Stimulated activated CD8-positive, alpha-beta memory T cell treated with anti-CD3 and anti-CD28 coated beads, Interleukin-4, amount 100 ng/mL, for 48 hours (primary cell): ENCODE measurements around the gene CEP164.
"Not testable (repeated sequence)": the region's sequence is repeated elsewhere in the genome, so short reads cannot be mapped to it uniquely, and the experiment has no call there.

Experiments
- DNase-seq: peaks from one replicate; pipeline ENCODE4 v3.0.0-alpha.2; 2020

CEP164 gene

GRCh38 chr11:117309310-117309709 is 18.3 kb upstream of the CEP164 start:
- no peak for DNase-seq

- DNase-seq = no peak
These were observed 14.6 kb upstream of the CEP164 start for GRCh38 chr11:117313091-117313490.

- no peak for DNase-seq
These were observed 13.6 kb upstream of the CEP164 start for GRCh38 chr11:117313828-117314768.

- DNase-seq = no peak
These were observed 12.8 kb upstream of the CEP164 start for GRCh38 chr11:117314840-117315239.

GRCh38 chr11:117315285-117316196 is 12.1 kb upstream of the CEP164 start:
- peak; percentile 32 for DNase-seq

GRCh38 chr11:117316197-117316961 is 11.3 kb upstream of the CEP164 start, which contains the start of gene BACE1:
TSS of gene BACE1 (minus strand) at chr11:117316256. CDS start at chr11:117315795, 461 bp downstream.
- DNase-seq = peak; percentile 43

GRCh38 chr11:117318738-117319137 is 8.9 kb upstream of the CEP164 start:
- no peak for DNase-seq

- no peak for DNase-seq
These were observed 8.3 kb upstream of the CEP164 start for GRCh38 chr11:117319214-117319840.

GRCh38 chr11:117327255-117327566 is 443 bp upstream of the CEP164 start:
- not testable (repeated sequence) for DNase-seq

GRCh38 chr11:117328375-117329010 is 839 bp downstream of the CEP164 start:
- no peak for DNase-seq

GRCh38 chr11:117332843-117333242 is 5.2 kb downstream of the CEP164 start:
- DNase-seq = no peak

- no peak for DNase-seq
These were observed 6.3 kb downstream of the CEP164 start for GRCh38 chr11:117333917-117334316.

- DNase-seq = no peak
These were observed 7.2 kb downstream of the CEP164 start for GRCh38 chr11:117334896-117335295.

- DNase-seq = no peak
These were observed 7.7 kb downstream of the CEP164 start for GRCh38 chr11:117335399-117335798.

GRCh38 chr11:117337076-117337475 is 9.4 kb downstream of the CEP164 start:
- DNase-seq = no peak

GRCh38 chr11:117345039-117345438 is 17.4 kb downstream of the CEP164 start:
- no peak for DNase-seq

- no peak for DNase-seq
These were observed 26.9 kb downstream of the CEP164 start for GRCh38 chr11:117354550-117354949.

GRCh38 chr11:117356126-117356890 is 28.7 kb downstream of the CEP164 start:
- DNase-seq = no peak

GRCh38 chr11:117361432-117361831 is 33.8 kb downstream of the CEP164 start:
- no peak for DNase-seq

- no peak for DNase-seq
These were observed 38.6 kb downstream of the CEP164 start for GRCh38 chr11:117366248-117366647.

- DNase-seq = no peak
These were observed 39.2 kb downstream of the CEP164 start for GRCh38 chr11:117366875-117367274.
